Neural progenitor cell (in vitro differentiated cells): ENCODE results near the gene SLC39A10. TPM values are rescaled to one million over a fixed set of nuclear protein-coding genes. Genes with fewer than 3 reads are reported as not detected.

Experiments used
- DNase-seq: peaks from one replicate; pipeline ENCODE4 v3.0.0-alpha.2; 2016; ENCODE audit warnings: low spot score
- H2AFZ ChIP-seq: fragments of 200-600 bp; sonication (generic); replicated peaks from 2 replicates; pipeline ENCODE4 v1.6.1; 2016; ENCODE audit warnings: antibody characterized with exemption
- H3F3A ChIP-seq: fragments of 200-600 bp; sonication (generic); 2 replicates; pipeline ENCODE4 v1.6.1; 2016; ENCODE audit warnings: antibody characterized with exemption, low read depth
- H3K27ac ChIP-seq: fragments of 200-600 bp; sonication (generic); 2 replicates; pipeline ENCODE4 v1.5.1; 2016; ENCODE audit warnings: mild to moderate bottlenecking
- H3K27me3 ChIP-seq: fragments of 200-600 bp; sonication (generic); 2 replicates; pipeline ENCODE4 v1.6.1; 2016; ENCODE audit warnings: mild to moderate bottlenecking, moderate library complexity
- H3K36me3 ChIP-seq: fragments of 200-600 bp; sonication (generic); 2 replicates; pipeline ENCODE4 v1.5.1; 2016
- H3K4me1 ChIP-seq: fragments of 200-600 bp; sonication (generic); 2 replicates; pipeline ENCODE4 v1.6.1; 2016; ENCODE audit warnings: mixed run types
- H3K4me2 ChIP-seq: fragments of 200-600 bp; sonication (generic); 2 replicates; pipeline ENCODE4 v1.6.1; 2016
- H3K4me3 ChIP-seq: fragments of 200-600 bp; sonication (generic); 2 replicates; pipeline ENCODE4 v1.5.1; 2016
- H3K79me2 ChIP-seq: fragments of 200-600 bp; sonication (generic); 2 replicates; pipeline ENCODE4 v1.6.1; 2016; ENCODE audit warnings: low read depth
- H3K9ac ChIP-seq: fragments of 200-600 bp; sonication (generic); 2 replicates; pipeline ENCODE4 v1.6.1; 2016
- H3K9me3 ChIP-seq: fragments of 200-600 bp; sonication (generic); 2 replicates; pipeline ENCODE4 v1.5.1; 2016; ENCODE audit warnings: low read depth
- H4K20me1 ChIP-seq: fragments of 200-600 bp; sonication (generic); 2 replicates; pipeline ENCODE4 v1.6.1; 2016; ENCODE audit warnings: low read depth
- H3K27ac Mint-ChIP-seq: 3 replicates; pipeline ENCODE4 v1.8.0; 2021; ENCODE audit warnings: mixed read lengths
- H3K27me3 Mint-ChIP-seq: 2 replicates; pipeline ENCODE4 v1.8.0; 2022; ENCODE audit warnings: low read depth, mild to moderate bottlenecking, inconsistent platforms, moderate library complexity, mixed read lengths; ENCODE audit not compliant: insufficient read depth
- H3K36me3 Mint-ChIP-seq: 3 replicates; pipeline ENCODE4 v1.8.0; 2021; ENCODE audit warnings: mixed read lengths
- H3K4me1 Mint-ChIP-seq: 3 replicates; pipeline ENCODE4 v1.8.0; 2021; ENCODE audit warnings: mixed read lengths
- H3K4me3 Mint-ChIP-seq: 3 replicates; pipeline ENCODE4 v1.8.0; 2021; ENCODE audit warnings: mild to moderate bottlenecking, moderate library complexity, mixed read lengths
- H3K9me3 Mint-ChIP-seq: 3 replicates; pipeline ENCODE4 v1.8.0; 2020; ENCODE audit warnings: mixed read lengths
- CTCF ChIP-seq: fragments of 200-600 bp; sonication (generic); IDR thresholded peaks from 2 replicates; pipeline ENCODE4 v1.5.1; 2017; ENCODE audit warnings: antibody characterized with exemption, mild to moderate bottlenecking
- EZH2 ChIP-seq: fragments of 200-600 bp; sonication (generic); IDR thresholded peaks from 2 replicates; pipeline ENCODE4 v1.6.1; 2017; ENCODE audit warnings: antibody characterized with exemption, mild to moderate bottlenecking, moderate library complexity
- EZH2phosphoT487 ChIP-seq: fragments of 200-600 bp; sonication (generic); IDR thresholded peaks from 2 replicates; pipeline ENCODE4 v1.6.1; 2017; ENCODE audit warnings: antibody characterized with exemption
- total RNA-seq: library from RNA; depleted of rRNA; stranded (reverse); fragments of >200 nt; gene quantifications from 2 replicates; pipeline ENCODE4 v1.2.3, GENCODE V29; 2015; ENCODE audit warnings: low replicate concordance

SLC39A10 gene
- total RNA-seq, 1 donor from 2014 or later: 253 TPM

GRCh38 chr2:195766691-195767090, 109.7 kb downstream of the SLC39A10 start:
- no peak overlapping the region for H3K9ac ChIP-seq
- peaks cover 4% of the 10 kb centered on the region for H3K9me3 ChIP-seq
- no peak for DNase-seq
- H2AFZ ChIP-seq: no peak overlapping the region
- H3K4me3 ChIP-seq: no peak overlapping the region
- H3K27me3 ChIP-seq: no peaks in the 10 kb centered on the region
- H3K4me1 ChIP-seq: no peaks in the 10 kb centered on the region
- H3K4me2 ChIP-seq: no peak overlapping the region
- H3K36me3 Mint-ChIP-seq: peaks cover 3% of the 10 kb centered on the region
- H3K4me3 Mint-ChIP-seq: no peak overlapping the region
- H3K27ac ChIP-seq: no peak overlapping the region
- no peaks in the 10 kb centered on the region for H3K27me3 Mint-ChIP-seq
- H3F3A ChIP-seq: no peaks in the 10 kb centered on the region
- peaks cover 9% of the 10 kb centered on the region for H3K9me3 Mint-ChIP-seq
- H3K27ac Mint-ChIP-seq: no peak overlapping the region
- H3K36me3 ChIP-seq: no peaks in the 10 kb centered on the region
- H3K4me1 Mint-ChIP-seq: no peaks in the 10 kb centered on the region
- no peaks in the 10 kb centered on the region for H3K79me2 ChIP-seq
- no peaks in the 10 kb centered on the region for H4K20me1 ChIP-seq
- no peak for TF ChIP-seq EZH2phosphoT487
- TF ChIP-seq EZH2: no peak
- TF ChIP-seq CTCF: no peak

DNA sequence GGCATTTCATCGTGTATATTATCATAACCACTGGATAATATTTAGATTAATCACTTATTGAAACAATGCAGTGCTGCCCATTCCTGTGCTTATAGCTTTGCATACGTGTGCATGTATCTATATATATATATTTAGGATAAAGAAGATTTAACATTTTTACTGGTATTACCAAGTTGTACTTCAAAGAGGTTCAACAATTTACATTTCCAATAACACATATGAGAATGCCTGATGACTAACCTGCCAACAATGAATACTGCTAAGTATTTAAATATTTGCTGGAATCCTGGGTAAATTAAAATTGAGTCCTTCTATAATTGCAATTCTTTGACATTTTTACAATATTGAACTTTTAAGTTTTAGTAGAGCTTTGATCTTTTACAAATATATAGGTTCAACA, 111.4 kb downstream of the SLC39A10 start:
- H4K20me1 ChIP-seq: no peaks in the 10 kb centered on the region
- no peaks in the 10 kb centered on the region for H3K9me3 ChIP-seq
- Mint-ChIP-seq H3K4me3 (no peak overlapping the region), H3K27me3 (no peaks in the 10 kb centered on the region), H3K36me3 (no peaks in the 10 kb centered on the region), H3K27ac (no peak overlapping the region), H3K9me3 (peaks cover 9% of the 10 kb centered on the region), H3K4me1 (no peaks in the 10 kb centered on the region)
- H3K4me3 ChIP-seq: no peak overlapping the region
- no peaks in the 10 kb centered on the region for H3F3A ChIP-seq
- no peaks in the 10 kb centered on the region for H3K4me1 ChIP-seq
- no peaks in the 10 kb centered on the region for H3K36me3 ChIP-seq
- H3K27ac ChIP-seq: no peak overlapping the region
- H3K79me2 ChIP-seq: no peaks in the 10 kb centered on the region
- no peak overlapping the region for H3K9ac ChIP-seq
- no peak for DNase-seq
- H3K27me3 ChIP-seq: no peaks in the 10 kb centered on the region
- H3K4me2 ChIP-seq: no peak overlapping the region
- H2AFZ ChIP-seq: no peak overlapping the region
- TF ChIP-seq CTCF (no peak), EZH2 (no peak), EZH2phosphoT487 (no peak)

GRCh38 chr2:195769975-195770374, 112.9 kb downstream of the SLC39A10 start:
- H3K27ac Mint-ChIP-seq: no peak overlapping the region
- no peak for DNase-seq
- Histone ChIP-seq H3K4me2 (no peak overlapping the region), H3K9me3 (no peaks in the 10 kb centered on the region), H3K4me1 (no peaks in the 10 kb centered on the region), H3K79me2 (no peaks in the 10 kb centered on the region), H4K20me1 (no peaks in the 10 kb centered on the region), H3K9ac (no peak overlapping the region), H3K36me3 (no peaks in the 10 kb centered on the region), H3K4me3 (no peak overlapping the region), H3K27me3 (no peaks in the 10 kb centered on the region), H3F3A (no peaks in the 10 kb centered on the region), H3K27ac (no peak overlapping the region), H2AFZ (no peak overlapping the region)
- no peak for TF ChIP-seq CTCF
- H3K4me3 Mint-ChIP-seq: no peak overlapping the region
- H3K36me3 Mint-ChIP-seq: no peaks in the 10 kb centered on the region
- H3K9me3 Mint-ChIP-seq: peaks cover 4% of the 10 kb centered on the region
- H3K27me3 Mint-ChIP-seq: no peaks in the 10 kb centered on the region
- H3K4me1 Mint-ChIP-seq: no peaks in the 10 kb centered on the region

GRCh38 chr2:195779491-195779890, 122.5 kb downstream of the SLC39A10 start:
- TF ChIP-seq EZH2: no peak
- TF ChIP-seq EZH2phosphoT487: no peak
- no peak for TF ChIP-seq CTCF
- no peaks in the 10 kb centered on the region for H4K20me1 ChIP-seq
- H2AFZ ChIP-seq: no peak overlapping the region
- H3K9me3 Mint-ChIP-seq: no peaks in the 10 kb centered on the region
- H3K9me3 ChIP-seq: no peaks in the 10 kb centered on the region
- DNase-seq: no peak
- no peaks in the 10 kb centered on the region for H3K36me3 ChIP-seq
- H3K27ac Mint-ChIP-seq: no peak overlapping the region
- H3K79me2 ChIP-seq: no peaks in the 10 kb centered on the region
- no peak overlapping the region for H3K4me2 ChIP-seq
- no peaks in the 10 kb centered on the region for H3K27me3 ChIP-seq
- no peaks in the 10 kb centered on the region for H3K4me1 ChIP-seq
- no peak overlapping the region for H3K4me3 ChIP-seq
- H3F3A ChIP-seq: no peaks in the 10 kb centered on the region
- no peaks in the 10 kb centered on the region for H3K36me3 Mint-ChIP-seq
- no peaks in the 10 kb centered on the region for H3K4me1 Mint-ChIP-seq
- no peak overlapping the region for H3K27ac ChIP-seq
- H3K27me3 Mint-ChIP-seq: no peaks in the 10 kb centered on the region
- H3K9ac ChIP-seq: no peak overlapping the region
- no peak overlapping the region for H3K4me3 Mint-ChIP-seq
